GM08714 (cell line): ENCODE data around the gene GLB1L2.
"Not testable (repeated sequence)": the region's sequence is repeated elsewhere in the genome, so short reads cannot be mapped to it uniquely, and the experiment has no call there.

Experiments
- H3K4me3 ChIP-seq: fragments of 200-500 bp; sonication (Bioruptor generic); 2 replicates; pipeline ENCODE4 v1.5.1; 2014; ENCODE audit warnings: mild to moderate bottlenecking, low read length, inconsistent platforms
- ZNF274 ChIP-seq: IDR thresholded peaks from 2 replicates; pipeline ENCODE4 v1.6.1; 2012; ENCODE audit warnings: mild to moderate bottlenecking, low read depth, low read length

GLB1L2 gene, protein sequence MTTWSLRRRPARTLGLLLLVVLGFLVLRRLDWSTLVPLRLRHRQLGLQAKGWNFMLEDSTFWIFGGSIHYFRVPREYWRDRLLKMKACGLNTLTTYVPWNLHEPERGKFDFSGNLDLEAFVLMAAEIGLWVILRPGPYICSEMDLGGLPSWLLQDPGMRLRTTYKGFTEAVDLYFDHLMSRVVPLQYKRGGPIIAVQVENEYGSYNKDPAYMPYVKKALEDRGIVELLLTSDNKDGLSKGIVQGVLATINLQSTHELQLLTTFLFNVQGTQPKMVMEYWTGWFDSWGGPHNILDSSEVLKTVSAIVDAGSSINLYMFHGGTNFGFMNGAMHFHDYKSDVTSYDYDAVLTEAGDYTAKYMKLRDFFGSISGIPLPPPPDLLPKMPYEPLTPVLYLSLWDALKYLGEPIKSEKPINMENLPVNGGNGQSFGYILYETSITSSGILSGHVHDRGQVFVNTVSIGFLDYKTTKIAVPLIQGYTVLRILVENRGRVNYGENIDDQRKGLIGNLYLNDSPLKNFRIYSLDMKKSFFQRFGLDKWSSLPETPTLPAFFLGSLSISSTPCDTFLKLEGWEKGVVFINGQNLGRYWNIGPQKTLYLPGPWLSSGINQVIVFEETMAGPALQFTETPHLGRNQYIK

DNA sequence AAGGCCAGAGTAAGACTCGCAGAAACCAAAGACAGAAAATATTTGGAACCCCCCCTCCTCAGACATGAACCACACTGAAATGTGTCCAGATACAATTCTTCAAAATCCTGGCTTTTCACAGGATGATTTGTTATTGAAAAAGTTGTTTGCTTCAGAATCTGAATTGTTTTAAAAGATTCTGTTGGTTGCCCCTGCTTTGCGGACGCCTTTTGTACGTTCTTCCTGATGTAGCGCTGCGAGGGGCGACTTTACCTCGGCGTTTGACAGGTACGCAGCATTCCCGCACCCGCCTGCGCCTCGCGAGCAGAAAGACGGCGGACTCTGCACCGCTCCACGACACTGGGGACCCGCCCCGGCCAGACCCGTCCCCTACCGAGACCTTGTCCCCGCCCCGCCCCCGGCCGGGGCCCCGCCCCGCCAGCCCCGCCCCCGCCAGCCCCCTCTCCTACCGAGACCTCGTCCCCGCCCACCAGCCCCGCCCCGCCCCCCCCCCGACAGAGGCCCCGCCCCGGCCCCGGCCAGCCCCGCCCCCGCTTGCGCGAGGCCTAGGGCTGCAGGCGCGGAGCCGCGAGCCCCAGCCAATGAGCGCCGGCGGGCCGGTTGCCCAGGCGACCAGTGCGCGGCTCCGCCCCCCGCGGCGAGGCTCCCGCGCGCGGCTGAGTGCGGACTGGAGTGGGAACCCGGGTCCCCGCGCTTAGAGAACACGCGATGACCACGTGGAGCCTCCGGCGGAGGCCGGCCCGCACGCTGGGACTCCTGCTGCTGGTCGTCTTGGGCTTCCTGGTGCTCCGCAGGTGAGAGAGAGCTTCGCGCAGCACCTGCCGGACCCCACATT lies at the start of gene GLB1L2:
TSS of gene GLB1L2 (plus strand) at position 635 of the 835 bp plus-strand sequence. CDS start at position 709, 74 bp downstream.
- peak within 1 kb of the TSS; percentile 37; the same call in 1 of the 2 replicates for H3K4me3 ChIP-seq
- TF ChIP-seq ZNF274: no peak

DNA sequence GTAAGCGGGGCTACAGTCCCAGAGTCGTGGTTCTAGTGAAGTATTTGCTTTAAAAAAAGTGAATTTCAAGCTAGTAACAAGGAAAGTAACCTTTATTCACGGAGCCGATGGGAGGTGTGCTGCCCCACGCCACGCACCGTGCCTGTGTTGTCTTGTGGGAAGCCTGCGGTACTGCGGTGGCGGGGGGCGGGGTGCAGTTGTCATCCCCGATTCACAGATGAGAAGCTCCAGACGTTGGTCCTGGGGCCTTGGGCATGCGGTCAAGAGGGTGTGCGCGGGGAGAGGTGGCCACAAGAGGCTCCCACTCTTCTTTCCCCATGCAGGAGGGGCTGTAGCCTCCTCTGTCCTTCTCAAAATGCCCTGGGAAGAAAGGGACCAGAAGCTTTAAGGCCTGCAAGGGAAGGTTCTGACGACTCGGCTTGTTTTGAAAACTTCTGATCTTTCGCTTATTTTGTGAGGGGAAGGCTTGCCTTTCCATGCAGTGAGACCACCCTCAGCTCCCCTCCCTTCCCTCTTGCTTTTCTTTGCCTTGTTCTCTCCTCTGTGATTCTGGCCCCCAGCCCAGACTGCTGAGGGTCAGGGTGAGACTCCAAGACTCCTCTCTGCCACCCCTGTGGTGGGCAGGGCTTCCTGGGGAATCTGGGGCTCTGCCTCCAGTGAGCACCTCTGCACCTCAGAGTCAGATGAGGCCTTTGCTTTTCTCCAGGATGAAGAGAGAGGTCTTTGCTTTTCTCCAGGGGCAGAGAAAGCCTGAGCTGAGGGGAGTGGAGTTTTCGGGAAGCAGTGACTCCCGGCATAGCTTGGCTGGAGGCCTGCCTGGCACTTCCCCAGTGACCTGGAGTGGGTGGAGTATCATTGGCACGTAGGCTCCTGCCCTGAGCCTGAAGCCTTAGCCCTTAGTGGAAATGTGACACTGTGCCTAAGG lies 49.4 kb upstream of the GLB1L2 start:
- TF ChIP-seq ZNF274: no peak
- no peak overlapping the region for H3K4me3 ChIP-seq

DNA sequence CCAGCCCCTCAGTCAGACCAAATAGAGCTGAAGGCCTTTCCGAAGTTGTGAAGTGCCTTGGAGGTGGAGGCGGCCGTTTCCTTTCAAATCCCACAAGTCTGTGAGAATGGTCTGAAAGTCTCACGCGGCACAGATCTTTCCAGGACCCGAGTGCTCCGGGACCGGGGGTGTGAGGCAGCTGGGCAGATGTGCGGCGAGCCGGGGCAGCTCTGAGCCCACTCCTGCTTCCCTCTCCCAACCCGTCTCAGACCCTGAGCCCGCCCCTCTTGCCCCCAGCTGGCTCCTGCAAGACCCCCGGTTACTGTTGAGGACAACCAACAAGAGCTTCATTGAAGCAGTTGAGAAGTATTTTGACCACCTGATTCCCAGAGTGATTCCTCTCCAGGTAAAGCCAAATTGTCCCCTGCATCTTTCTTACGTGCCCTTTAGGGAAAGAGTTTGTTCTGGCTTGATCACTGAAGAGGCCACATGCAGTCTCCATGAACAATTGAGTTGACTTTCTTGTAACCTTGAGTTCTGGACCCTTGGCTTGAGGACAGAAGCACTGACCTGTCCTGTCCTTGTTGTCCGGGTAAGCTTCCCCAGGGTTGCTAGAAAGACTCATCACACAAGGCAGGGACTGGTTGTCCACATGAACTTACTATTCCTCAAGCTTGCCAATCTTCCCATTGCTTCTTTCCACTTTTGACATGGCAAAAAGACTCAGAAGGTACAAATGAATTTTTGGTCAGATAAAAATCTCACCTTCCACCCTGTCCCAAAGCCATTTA lies 48.1 kb upstream of the GLB1L2 start:
- H3K4me3 ChIP-seq: no peak overlapping the region
- TF ChIP-seq ZNF274: no peak

DNA sequence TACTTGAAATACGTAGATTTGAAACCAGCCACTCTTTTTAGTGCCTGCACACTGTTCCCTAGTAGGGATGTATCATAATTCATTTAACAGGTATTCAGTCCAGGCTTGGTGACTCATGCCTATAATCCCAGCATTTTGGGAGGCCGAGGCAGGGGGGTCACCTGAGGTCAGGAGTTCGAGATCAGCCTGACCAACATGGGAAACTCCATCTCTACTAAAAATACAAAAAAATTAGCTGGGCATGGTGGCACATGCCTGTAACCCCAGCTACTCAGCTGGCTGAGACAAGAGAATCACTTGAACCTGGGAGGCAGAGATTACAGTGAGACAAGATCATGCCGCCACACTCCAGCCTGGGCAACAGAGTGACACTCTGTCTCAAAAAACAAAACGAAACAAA lies 47.4 kb upstream of the GLB1L2 start:
- H3K4me3 ChIP-seq: not testable (repeated sequence)

DNA sequence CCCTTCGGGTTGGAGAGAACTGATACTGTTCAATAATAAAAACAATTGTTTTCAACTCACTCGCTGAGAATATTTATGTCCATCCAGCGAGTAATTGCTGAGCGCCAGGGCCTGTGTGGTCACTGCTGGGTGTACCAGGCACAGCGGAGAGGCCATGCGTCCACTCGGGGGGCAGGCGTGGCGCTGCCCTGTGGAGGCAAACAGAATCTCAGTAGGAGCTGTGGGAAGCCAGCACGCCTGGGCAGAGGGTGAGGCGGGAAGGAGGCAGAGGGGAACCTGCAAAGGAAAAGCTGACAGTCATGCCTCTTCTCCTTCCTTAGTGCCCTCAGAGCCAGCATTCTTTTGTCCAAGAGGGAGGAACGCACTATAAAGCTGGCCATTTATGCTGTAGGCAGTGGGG lies 44.2 kb upstream of the GLB1L2 start:
- H3K4me3 ChIP-seq: no peak overlapping the region
- TF ChIP-seq ZNF274: no peak

DNA sequence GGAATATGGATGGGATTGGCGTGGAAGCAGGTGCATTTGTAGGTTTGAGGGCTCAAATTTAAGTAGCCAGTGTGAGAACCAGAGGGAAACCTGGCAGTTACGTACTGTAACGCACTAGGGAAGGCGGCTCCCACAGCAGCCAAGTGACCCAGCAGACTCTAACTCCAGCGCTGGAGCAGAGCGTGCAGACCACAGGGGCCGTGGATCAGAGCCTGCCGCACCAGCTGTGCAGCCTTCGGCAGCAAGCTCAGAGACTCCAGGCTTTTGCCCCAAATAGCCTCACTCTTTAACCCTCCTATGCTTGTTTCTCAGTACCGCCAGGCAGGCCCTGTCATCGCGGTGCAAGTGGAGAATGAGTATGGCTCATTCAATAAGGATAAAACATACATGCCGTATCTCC lies 43.3 kb upstream of the GLB1L2 start:
- TF ChIP-seq ZNF274: no peak
- no peak overlapping the region for H3K4me3 ChIP-seq

DNA sequence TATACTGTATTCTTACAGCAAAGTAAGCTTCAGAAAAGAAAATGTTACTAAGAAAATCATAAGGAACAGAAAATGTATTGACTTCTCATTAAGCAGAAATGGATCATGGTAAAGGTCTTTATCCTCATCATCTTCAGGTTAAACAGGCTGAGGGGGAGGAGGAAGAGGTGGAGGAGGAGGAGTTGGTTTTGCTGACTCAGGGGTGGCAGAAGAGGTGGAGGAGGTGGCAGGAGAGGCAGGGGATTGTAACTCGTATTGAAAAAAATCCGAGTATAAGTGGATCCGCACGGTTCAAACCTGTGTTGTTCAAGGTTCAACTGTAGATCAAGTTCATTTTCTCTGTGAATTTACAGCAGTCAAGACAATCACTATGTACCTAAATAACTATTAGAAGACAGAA lies 42.6 kb upstream of the GLB1L2 start:
- H3K4me3 ChIP-seq: no peak overlapping the region
- no peak for TF ChIP-seq ZNF274

DNA sequence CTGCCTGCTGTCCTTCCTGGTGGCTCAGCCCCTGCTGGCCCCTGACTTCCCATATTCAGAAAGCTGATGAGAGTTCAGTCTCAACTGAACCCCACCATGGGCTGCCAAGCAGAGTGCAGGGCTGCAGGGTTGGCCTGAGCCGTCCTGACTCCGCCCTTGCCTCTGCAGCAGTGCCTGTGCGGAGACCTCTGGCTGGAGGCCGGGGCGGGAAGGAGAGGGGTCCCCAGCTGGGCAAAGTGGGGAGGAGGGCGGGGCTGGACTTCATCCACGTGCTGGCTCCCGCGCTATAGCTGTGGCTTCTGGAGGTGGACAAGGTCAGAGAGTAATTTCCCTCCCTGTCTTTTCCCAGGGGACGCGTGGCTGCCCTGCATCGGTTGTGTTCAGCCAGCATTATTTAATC lies 42.0 kb upstream of the GLB1L2 start:
- no peak for TF ChIP-seq ZNF274
- no peak overlapping the region for H3K4me3 ChIP-seq

DNA sequence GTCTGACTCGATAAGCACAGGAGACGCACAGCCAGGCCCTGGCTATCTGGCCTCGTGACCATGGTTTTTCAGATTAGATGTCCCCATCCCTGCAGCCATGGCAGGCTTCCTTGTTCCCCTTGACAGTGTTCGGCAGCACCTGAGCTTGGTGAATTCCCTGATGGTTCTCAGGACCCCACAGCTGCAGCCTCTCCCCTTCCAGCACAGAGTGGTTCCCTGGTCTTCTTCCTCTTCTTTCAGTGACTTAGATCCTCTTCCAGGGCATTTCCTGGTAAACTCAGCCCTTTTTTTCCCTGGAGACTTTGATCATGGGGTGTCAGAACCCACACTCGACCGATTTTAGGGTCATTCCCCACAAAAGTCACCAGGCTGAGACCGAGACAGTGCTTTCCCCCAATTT lies 41.1 kb upstream of the GLB1L2 start:
- TF ChIP-seq ZNF274: no peak
- no peak overlapping the region for H3K4me3 ChIP-seq

DNA sequence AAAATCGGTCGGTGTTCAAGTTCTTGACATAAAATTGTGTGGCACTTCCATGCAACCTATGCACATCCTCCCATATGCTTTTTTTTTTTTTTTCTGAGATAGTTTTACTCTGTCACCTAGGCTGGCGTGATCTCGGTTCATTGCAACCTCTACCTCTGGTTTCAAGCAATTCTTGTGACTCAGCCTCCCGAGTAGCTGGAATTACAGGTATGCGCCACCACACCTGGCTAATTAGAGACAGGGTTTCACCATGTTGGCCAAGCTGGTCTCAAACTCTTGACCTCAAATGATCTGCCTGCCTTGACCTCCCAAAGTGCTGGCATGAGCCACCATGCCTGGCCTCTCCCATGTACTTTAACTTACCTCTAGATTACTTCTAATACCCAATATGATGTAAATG lies 40.6 kb upstream of the GLB1L2 start:
- no peak for TF ChIP-seq ZNF274

DNA sequence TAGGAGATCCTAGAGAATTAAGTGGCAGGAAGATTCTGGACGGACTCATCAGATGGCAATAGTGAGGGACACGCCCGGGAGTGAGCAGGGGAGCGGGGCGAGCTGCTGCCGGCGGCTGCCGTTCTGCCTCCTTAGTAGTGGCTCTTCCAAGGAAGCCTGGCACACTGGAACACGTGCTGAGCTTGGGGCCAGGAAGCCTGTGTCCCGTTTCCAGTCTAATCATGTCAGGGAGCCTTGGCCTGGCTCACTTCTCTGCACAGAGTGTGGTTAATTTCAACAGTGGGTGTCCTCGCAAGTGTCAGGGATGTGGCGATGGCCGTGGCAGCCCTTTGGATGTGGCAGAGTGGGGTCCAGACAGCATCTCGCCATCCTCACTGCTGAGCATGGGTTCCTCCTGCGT lies 39.1 kb upstream of the GLB1L2 start:
- no peak overlapping the region for H3K4me3 ChIP-seq
- no peak for TF ChIP-seq ZNF274

More for the DNA sequence above, 40.6 kb upstream of the GLB1L2 start:
- H3K4me3 ChIP-seq: no peak overlapping the region

DNA sequence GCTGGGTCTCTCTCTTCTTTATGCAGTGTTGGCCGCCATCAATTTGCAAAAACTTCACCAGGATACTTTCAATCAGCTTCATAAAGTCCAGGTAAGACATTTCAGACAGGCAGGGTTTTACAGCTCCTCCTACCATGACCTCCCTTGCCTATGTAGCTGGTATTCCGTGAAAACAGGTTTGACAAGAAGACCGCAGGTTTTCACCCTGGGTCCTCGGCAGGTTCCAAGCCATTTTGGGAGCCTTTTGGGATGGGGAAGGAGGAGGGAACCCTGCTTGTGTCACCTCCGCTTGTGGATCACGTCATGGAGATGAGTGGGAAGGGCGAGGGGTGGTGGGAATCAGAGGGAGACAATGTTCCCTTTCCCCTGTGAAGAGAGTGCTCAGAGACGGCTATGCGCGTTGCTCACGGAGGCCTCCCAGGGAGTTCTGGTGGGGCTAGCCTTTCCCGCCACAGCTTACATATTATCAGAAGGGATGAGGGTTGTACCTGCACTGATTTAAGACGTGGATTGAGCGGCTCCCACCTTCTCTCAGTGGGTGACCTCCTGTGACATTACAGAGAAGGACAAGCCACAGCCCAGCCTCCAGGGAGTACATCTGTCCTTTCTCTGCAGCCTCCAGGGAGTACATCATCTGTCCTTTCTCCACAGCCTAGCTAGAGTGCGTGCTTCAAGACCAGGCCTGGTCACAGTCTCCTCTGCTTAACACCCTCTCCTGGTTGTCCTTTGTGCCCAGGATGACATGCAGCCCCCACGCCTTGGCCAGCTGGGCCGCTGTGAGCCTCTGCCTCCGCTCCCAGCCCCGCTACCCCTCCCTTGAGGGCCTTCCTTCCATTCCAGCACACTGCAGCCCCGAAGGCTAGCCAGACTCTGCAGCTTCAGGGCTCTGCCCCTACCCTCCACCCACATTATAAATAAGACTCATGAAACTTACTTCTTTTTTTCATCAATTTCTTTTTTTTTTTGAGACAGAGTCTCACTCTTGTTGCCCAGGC lies 38.4 kb upstream of the GLB1L2 start:
- H3K4me3 ChIP-seq: no peak overlapping the region
- TF ChIP-seq ZNF274: no peak
